IPS-NIHi7 (cell line): ENCODE results near the gene SDCCAG8.

Source experiments
- DNase-seq: peaks from one replicate; pipeline ENCODE4 v3.0.0; 2012; ENCODE audit warnings: mixed read lengths; ENCODE audit errors: extremely low spot score

SDCCAG8 gene

GRCh38 chr1:243390162-243390791 is 134.4 kb downstream of the SDCCAG8 start:
- DNase-seq = no peak

- no peak for DNase-seq
Observed at GRCh38 chr1:243391355-243391754, 135.5 kb downstream of the SDCCAG8 start.

- DNase-seq = no peak
Observed at GRCh38 chr1:243393096-243393495, 137.3 kb downstream of the SDCCAG8 start.

GRCh38 chr1:243394066-243394465 is 138.2 kb downstream of the SDCCAG8 start:
- DNase-seq = no peak

GRCh38 chr1:243394601-243395464 is 139.0 kb downstream of the SDCCAG8 start:
- DNase-seq = no peak

- DNase-seq = no peak
Observed at GRCh38 chr1:243396424-243396823, 140.6 kb downstream of the SDCCAG8 start.

GRCh38 chr1:243396876-243397275 is 141.0 kb downstream of the SDCCAG8 start:
- no peak for DNase-seq

- DNase-seq = no peak
Observed at GRCh38 chr1:243397613-243398321, 141.9 kb downstream of the SDCCAG8 start.

- no peak for DNase-seq
Observed at GRCh38 chr1:243399561-243400155, 143.8 kb downstream of the SDCCAG8 start.

GRCh38 chr1:243402868-243403267 is 147.0 kb downstream of the SDCCAG8 start:
- DNase-seq = no peak

GRCh38 chr1:243406424-243406823 is 150.6 kb downstream of the SDCCAG8 start:
- DNase-seq = no peak

GRCh38 chr1:243407284-243408018 is 151.6 kb downstream of the SDCCAG8 start:
- DNase-seq = no peak

GRCh38 chr1:243408479-243408878 is 152.6 kb downstream of the SDCCAG8 start:
- no peak for DNase-seq

GRCh38 chr1:243409284-243409683 is 153.4 kb downstream of the SDCCAG8 start:
- peak; percentile 31 for DNase-seq

GRCh38 chr1:243411472-243411871 is 155.6 kb downstream of the SDCCAG8 start:
- no peak for DNase-seq

GRCh38 chr1:243413431-243414151 is 157.8 kb downstream of the SDCCAG8 start:
- DNase-seq = no peak

GRCh38 chr1:243414152-243414494 is 158.3 kb downstream of the SDCCAG8 start:
- no peak for DNase-seq

GRCh38 chr1:243415663-243416408 is 160.0 kb downstream of the SDCCAG8 start:
- DNase-seq = no peak

GRCh38 chr1:243416495-243416894 is 160.7 kb downstream of the SDCCAG8 start:
- DNase-seq = no peak
